HT1080 (cell line): Measurements from ENCODE around the gene PRORP. TPM values are rescaled to one million over a fixed set of nuclear protein-coding genes. Genes with fewer than 3 reads are reported as not detected.
"Not testable (repeated sequence)": the region's sequence is repeated elsewhere in the genome, so short reads cannot be mapped to it uniquely, and the experiment has no call there.

Experiments used
- DNase-seq: peaks from one replicate; pipeline ENCODE4 v3.0.0-alpha.2; 2015; ENCODE audit warnings: low read depth
- polyA plus RNA-seq, 2 experiments: library from polyadenylated mRNA; depleted of rRNA; stranded (reverse); fragments of >200 nt; gene quantifications; 2 replicates each; pipeline ENCODE4 v1.2.3, GENCODE V29; 2015
- total RNA-seq: library from RNA; depleted of rRNA; stranded (reverse); fragments of >200 nt; shearing (Covaris generic); gene quantifications from 2 replicates; pipeline ENCODE4 v1.2.3, GENCODE V29; 2014; rRNA removed

Gene PRORP
- total RNA-seq, result 28.0 and 33.3 TPM in 2 replicates
- polyA plus RNA-seq (2015; cell fraction: cytosol; rRNA removed), result 22.5 and 23.3 TPM in 2 replicates
- 45.2 and 51.9 TPM in 2 replicates for polyA plus RNA-seq (2015; cell fraction: nucleus; rRNA removed)

DNA sequence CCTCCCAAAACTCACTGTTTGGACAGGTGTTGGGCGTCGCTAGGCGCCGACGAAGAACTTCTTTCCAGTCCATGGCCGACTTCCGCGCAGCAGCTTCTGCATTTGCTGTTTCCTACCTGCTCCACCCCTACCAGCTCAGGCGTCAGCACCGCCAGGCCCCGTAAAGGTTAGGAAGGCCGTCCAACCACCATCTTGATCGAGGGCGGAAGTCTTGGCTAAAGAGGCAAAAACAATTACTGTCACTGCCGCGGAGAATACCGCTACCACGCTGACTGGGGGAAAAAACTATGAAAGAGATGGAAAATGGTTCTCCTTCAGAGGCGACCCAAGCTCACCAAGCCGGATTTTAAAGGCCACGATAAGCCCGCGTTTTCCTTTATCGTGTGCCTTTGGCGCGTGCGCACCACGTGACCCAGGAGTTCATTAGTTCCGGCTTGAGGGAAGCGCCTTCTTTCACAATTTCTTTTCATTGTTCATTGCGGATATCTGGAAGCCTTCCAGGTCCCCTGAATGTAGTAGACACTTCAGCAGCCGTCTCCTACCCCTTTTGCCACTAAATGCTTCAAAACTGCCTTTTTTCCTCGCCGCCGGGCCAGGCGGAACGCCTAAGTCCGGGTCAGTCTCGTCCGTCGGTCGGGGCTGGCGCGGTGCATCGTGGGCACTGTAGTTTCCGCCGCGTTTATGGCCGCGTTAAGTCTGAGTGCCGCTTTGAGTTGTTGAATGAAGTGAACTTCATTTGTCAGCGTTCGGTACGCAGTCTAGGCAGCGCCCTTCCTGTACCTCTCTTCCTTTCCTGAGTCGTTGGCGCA is at the start of gene PRORP, which contains the start of gene PPP2R3C:
Gene PRORP (plus strand): TSS at position 666 of the 809 bp plus-strand sequence. CDS start 694 bp downstream, outside the sequence.
Gene PPP2R3C (minus strand): TSS at position 104 of the 809 bp plus-strand sequence. CDS start 31 bp downstream, at position 73.
- peak; percentile 97 for DNase-seq

GRCh38 chr14:35073486-35073885 is 48.9 kb upstream of the PRORP start:
- DNase-seq, result no peak

DNA sequence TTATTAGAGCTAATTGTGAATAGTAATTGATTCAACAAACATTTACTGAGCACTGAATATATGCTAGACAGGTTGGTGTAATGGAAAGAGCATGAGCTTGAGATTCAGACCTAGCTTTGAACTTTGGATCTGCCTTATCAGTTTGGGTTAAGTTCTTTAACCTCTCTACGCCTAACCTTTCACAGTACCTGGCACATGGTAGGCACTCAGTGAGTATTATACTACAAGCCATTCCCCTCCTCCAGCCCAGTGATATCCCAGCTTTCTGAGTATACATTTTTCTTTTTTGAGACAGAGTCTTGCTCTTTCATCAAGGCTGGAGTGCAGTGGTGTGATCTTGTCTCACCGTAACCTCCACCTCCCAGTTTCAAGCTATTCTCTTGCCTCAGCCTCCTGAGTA is 44.3 kb upstream of the PRORP start:
- DNase-seq, result no peak

DNA sequence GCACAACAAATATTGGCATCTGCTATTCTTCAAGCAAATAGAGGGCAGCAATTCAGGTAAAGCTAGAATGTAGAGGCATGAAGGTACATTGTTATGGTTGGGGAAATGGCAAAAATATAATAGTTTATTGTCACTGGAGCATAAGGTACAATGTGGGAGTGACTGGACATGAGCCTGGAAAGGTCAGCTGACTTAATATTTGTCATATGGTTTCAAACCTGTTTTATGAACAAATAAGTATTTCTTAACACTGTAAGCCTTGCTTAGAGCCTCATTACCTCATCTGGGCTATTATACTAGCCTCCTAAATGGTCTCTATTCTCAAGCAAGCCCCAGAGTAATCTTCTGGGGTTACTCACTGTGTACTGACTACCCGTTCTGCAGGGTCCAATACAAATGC is 42.6 kb upstream of the PRORP start:
- no peak for DNase-seq

GRCh38 chr14:35083530-35084150 is 38.7 kb upstream of the PRORP start:
- no peak for DNase-seq

DNA sequence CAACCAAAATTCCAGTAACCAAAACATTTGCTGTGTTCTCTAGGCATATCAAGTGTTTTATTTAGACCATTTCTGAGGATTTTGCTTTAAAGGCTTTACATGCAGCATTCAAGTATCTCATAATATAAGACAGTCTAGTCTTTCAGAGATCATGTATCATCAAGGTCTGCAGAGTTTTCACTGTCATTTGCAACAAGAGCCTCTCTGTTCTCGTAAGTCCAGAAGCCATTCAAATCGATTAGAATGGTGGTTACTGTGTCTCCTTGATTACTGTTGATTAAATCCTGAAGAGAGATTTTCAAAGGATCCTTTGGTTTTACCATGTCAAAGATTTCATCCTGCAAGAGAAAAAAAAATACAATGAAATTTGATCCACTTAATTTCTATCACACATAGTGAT is 36.9 kb upstream of the PRORP start:
- no peak for DNase-seq

- DNase-seq, result no peak
These were observed 33.8 kb upstream of the PRORP start for GRCh38 chr14:35088514-35088913.

- DNase-seq, result not testable (repeated sequence)
These were observed 27.7 kb upstream of the PRORP start for GRCh38 chr14:35094645-35095044.

DNA sequence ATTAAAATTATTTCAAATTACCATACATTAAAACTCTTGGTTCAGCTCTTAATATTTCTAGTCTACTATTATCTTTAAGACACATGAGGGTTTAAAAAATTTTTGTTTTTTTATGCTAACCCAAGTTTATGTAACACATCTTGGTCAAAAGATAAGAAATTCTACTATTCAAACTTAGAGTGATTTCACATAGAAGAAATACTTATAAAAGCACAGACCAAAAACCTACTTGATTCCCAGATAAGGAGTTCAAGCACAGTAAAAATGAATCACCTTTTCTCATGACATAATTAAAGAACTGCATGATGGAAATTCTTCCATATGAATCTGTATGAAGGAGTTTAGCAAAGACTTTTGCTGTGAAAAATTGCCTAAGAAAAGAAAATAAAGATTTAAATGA is 14.5 kb upstream of the PRORP start:
- no peak for DNase-seq

GRCh38 chr14:35112641-35113040 is 9.7 kb upstream of the PRORP start:
- no peak for DNase-seq

GRCh38 chr14:35113308-35113950 is 8.9 kb upstream of the PRORP start:
- DNase-seq, result no peak

DNA sequence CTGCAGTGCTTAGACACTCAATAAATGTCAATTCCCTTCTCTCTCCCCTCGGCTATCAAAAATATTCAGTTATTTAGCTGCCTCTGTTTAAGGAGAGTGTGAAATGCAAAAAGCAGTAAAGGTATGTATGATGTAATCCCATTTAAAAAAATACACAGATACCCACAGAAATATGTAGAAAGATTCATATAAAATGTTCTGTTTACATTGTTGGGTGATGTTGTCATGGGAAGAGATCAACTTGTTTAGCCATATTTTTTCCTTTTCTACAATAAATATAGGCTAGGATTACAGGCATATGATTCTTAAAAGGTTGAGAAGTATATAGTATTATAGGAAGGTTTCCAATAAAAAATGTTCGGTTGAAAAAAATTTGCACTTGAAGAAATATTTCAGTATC is 8.3 kb upstream of the PRORP start:
- no peak for DNase-seq

DNA sequence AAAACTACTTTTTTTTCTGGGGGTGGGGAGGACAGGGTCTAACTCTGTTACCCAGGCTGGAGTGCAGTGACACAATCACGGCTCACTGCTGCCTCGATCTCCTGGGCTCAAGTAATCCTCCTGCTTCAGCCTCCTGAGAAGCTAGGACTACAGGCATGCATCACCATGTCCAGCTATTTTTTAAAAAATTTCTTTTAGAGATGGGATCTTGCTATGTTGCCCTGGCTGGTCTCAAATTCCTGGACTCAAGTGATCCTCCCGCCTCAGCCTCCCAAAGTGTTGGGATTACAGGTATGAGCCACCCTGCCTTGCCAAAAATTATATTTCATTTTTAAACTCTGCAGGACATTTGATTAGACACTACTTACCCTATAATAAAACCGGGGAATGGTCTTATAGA is 6.1 kb upstream of the PRORP start:
- DNase-seq, result no peak

DNA sequence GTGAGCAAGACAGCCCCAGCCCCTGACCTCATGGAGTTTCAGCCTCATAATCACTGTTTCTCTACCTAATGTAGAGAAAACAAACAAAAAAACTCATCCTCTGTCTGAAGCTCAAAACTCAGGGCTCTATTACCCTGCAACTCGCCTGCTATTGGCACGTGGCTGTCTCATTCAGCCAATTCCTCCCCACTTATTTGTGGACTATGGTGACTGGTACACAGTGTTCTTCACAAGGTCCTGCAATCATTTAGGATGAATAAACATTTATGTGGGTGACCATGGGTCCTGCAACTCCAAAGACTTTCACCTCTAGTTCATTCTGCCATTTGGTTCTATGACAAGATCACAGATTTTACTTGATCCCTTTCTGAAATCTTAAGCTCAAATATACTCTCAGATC is 5.2 kb upstream of the PRORP start:
- no peak for DNase-seq

GRCh38 chr14:35121026-35121886 is 1.1 kb upstream of the PRORP start:
- no peak for DNase-seq

- DNase-seq, result no peak
These were observed 490 bp downstream of the PRORP start for GRCh38 chr14:35122696-35123387.

DNA sequence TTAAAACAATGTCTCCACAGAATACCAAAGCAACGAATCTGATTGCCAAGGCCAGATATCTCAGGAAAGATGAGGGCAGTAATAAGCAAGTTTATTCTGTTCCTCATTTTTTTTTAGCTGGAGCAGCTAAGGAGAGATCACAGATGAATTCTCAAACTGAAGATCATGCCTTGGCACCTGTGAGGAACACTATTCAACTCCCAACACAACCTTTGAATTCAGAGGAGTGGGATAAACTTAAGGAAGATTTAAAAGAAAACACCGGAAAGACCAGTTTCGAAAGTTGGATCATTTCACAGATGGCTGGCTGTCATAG is 994 bp downstream of the PRORP start:
- no peak for DNase-seq

DNA sequence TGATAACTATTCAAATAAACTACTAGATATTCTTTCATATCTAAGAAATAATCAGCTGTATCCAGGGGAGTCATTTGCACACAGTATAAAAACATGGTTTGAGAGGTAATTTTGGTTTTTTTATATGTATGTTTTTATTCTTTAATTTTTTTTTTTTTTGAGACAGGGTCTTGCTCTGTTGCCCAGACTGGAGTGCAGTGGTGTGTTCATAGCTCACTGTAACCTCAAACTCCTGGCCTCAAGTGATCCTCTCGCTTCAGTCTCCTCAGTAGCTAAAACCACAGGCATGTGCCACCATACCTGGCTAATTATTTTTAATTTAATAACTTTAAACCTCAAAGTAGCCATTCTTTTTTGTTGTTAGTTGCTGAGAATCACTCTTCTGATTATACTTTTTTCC is 1.8 kb downstream of the PRORP start:
- no peak for DNase-seq

GRCh38 chr14:35133542-35134328 is 11.4 kb downstream of the PRORP start:
- no peak for DNase-seq
